Choroid plexus epithelial cell (primary cell): Measurements from ENCODE around the gene C21orf91.

Experiments used
- DNase-seq: peaks from one replicate; pipeline ENCODE4 v3.0.0-alpha.2; 2010; ENCODE audit warnings: low read depth
- H3K4me3 ChIP-seq: 2 replicates; pipeline ENCODE4 v1.5.1; 2011; ENCODE audit warnings: low read depth, mild to moderate bottlenecking, control low read depth, low read length, moderate library complexity
- TF ChIP-seq, protein P1 (sequence below): conservative IDR thresholded peaks from 2 replicates; pipeline ENCODE4 v1.5.1; 2011; ENCODE audit warnings: low read depth, mild to moderate bottlenecking, control low read depth, inconsistent platforms, low read length, moderate library complexity

Gene C21orf91

DNA sequence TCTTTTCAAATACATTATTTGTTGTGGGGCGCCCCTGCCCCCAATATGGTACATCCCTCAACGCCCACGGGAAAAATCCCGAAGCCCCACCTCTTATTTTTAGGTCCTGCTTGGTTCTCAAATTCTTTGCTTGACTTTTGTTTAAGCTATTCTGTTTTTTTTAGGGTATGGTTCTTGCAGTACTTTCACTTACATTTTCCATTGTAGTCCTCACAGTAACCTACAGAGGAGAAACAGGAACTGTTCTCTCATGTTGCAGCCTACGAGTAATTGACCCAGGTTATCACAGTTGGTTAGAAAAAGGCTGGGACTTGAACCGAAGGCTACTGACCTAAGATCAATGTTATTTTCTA lies 697 bp upstream of the C21orf91 start:
- TF ChIP-seq, protein P1, sequence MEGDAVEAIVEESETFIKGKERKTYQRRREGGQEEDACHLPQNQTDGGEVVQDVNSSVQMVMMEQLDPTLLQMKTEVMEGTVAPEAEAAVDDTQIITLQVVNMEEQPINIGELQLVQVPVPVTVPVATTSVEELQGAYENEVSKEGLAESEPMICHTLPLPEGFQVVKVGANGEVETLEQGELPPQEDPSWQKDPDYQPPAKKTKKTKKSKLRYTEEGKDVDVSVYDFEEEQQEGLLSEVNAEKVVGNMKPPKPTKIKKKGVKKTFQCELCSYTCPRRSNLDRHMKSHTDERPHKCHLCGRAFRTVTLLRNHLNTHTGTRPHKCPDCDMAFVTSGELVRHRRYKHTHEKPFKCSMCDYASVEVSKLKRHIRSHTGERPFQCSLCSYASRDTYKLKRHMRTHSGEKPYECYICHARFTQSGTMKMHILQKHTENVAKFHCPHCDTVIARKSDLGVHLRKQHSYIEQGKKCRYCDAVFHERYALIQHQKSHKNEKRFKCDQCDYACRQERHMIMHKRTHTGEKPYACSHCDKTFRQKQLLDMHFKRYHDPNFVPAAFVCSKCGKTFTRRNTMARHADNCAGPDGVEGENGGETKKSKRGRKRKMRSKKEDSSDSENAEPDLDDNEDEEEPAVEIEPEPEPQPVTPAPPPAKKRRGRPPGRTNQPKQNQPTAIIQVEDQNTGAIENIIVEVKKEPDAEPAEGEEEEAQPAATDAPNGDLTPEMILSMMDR: no peak
- no peak for DNase-seq
- H3K4me3 ChIP-seq: peak overlapping the region; percentile 87

DNA sequence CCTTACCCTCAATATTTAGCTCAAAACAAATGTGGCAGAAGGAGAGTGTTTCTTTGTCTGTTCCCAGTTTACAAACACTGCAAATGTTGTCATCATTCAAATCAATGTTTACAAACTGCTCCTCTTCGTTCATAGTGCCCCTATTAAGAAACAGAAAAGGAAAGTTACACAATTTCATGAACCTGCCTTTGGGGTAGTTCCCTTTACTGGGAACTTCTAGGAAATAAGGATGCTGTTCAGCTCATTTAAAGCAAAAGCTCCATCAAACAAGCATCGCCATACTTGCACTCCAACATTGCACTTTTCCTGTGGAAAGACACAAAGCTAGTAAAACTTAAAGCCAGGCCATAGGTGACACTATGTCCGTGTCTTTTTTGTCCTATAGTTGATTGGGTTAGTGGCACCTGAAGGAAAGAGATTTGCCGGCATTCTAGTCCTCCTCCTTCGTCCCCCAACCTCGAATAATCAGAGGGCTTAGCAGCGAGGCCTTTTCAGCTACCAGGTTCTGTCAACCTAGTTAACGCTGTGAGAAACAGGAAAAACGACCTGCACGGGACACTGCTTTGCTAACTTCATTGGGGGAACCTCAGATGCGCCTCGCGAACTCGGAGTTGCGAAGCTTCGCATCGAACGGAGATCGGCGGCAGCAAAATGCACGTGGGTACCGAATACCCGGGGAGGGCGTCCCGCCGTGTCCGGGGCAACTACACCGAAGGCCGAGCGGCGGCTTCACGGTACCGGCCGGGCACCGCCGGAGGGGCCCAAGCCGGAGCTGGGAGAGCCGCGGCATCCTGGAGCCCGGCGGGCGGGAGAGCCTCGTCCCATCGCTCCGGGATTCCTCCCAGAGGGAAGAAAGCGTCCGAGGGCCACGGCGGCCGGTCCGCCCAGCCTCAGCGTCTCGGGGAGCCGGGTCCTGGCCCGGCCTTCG lies 706 bp downstream of the C21orf91 start:
- peak; percentile 34 for DNase-seq
- TF ChIP-seq, protein P1: no peak
- H3K4me3 ChIP-seq: peak overlapping the region; percentile 87

DNA sequence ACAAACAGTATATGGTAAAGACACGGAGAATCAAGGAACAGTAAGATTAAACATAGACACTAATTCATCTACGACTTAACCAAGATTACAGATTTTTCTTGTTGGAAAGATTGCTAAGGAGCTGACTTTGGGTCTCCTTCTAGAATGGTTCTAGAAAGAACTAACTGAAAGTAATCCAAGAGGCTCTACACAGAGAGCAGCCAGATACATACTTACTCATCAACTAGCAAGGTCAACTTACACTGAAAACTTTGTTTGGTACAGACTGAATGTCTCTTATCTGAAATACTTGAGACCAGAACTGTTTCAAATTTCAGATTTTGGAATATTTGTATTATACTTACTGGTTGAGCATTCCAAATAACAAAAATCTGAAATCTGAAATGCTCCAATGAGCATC lies 5.8 kb downstream of the C21orf91 start:
- H3K4me3 ChIP-seq: no peak overlapping the region
- peak; percentile 49 for DNase-seq
- TF ChIP-seq, protein P1: no peak

DNA sequence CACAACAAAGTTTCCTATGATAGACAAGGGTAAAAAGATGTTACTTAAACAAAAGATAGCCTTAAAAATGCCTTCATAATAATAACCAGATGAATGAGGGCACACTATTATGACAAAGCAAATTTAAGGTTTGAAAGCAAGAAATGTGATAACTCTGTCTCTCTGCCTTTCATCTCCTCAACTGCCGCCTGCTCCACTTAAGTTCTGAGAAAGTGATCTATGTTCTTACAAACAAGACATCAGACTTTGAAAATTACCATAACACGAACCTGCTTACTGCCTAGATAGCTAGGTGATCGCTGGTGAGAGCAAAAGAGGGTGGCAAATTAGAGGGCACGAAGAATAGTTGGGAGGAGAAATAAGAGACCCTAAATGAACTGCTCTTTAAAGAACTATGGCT lies 13.2 kb downstream of the C21orf91 start:
- TF ChIP-seq, protein P1: no peak
- no peak overlapping the region for H3K4me3 ChIP-seq
- DNase-seq: no peak

DNA sequence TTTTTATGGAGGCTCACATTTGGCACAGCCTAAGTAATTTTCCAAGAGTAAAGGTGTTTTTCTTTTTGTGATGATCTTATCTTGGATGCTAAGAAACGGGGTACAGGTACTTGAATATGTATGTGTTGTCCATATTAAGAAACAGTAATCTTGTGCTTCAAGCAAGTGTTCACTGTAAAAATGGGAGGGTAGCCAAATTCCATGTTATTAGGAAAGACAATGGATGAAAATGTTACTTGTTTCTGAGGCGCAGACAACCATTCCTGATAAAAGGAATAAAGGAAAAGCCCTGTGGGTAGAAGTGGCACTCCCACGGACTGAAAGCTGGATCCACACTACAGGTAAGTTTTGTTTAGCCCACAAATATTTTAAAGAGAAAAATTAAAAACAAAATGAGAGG lies 15.6 kb downstream of the C21orf91 start:
- DNase-seq: no peak
- TF ChIP-seq, protein P1: no peak
- H3K4me3 ChIP-seq: no peak overlapping the region

DNA sequence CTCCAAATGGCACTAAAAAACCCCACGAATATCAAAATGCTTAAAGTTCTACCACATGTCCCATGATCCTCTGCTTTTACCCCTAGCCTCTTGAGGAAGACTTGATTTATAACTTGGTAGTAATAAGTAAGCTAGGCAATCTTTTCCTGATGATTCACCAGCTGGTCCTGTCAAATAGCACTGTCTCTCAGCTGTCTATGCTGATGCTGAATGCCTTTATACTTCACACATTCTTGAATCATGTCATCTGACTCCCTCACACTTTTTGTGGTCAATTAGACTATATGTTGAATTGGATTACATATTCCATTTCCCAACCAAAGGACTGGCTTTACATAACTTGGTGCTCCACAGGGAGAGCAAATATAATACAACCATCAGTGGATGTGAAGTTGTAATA lies 16.6 kb downstream of the C21orf91 start:
- DNase-seq: peak; percentile 75
- no peak overlapping the region for H3K4me3 ChIP-seq
- TF ChIP-seq, protein P1: no peak

DNA sequence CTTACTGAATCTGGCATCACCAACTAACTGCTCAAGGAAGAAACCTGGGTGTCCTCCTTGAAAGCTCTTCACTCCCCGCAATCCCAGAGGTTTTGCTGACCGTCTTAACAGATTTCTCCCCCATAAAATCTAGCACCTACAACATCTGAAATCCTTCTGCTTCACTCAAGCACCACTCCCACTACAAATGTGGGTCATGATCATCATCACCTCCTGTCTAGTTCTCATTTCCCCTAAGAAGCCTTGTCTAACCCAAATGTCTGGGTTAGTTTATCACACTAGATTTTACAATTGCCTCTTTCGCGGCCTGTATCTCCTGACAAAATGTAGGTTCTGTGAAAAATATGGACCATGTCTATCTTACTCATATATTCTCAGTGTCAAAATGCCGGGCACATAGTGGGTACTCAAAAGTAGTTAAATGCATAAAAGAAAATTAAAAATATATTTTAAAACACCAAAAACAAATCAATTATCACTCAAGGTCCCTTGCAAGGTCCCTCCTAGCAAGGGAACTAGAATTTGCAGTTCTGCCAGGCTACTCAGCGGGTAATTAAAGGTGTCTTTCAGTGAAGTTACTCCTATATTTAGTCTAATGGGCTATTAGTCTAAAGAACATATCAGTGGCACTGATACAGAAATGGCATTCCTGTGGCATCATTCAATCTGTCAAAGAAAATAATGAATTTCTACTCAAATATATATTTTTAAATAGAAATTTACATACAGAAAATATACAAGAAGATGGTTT lies 19.6 kb downstream of the C21orf91 start:
- TF ChIP-seq, protein P1: no peak
- DNase-seq: no peak
- H3K4me3 ChIP-seq: no peak overlapping the region
